Fibroblast of mammary gland (primary cell): ENCODE results near the gene DIAPH1.

ENCODE experiments used
- DNase-seq: peaks from one replicate; pipeline ENCODE4 v3.0.0-alpha.2; 2010; ENCODE audit warnings: low read depth
- H3K4me3 ChIP-seq: 2 replicates; pipeline ENCODE4 v1.5.1; 2011; ENCODE audit warnings: low read depth, mild to moderate bottlenecking, low read length, moderate library complexity; ENCODE audit not compliant: control insufficient read depth
- TF ChIP-seq, protein P1 (sequence below): conservative IDR thresholded peaks from 2 replicates; pipeline ENCODE4 v1.5.1; 2011; ENCODE audit warnings: low read depth, low read length, inconsistent platforms; ENCODE audit not compliant: control insufficient read depth, insufficient read depth

DIAPH1 gene

DNA sequence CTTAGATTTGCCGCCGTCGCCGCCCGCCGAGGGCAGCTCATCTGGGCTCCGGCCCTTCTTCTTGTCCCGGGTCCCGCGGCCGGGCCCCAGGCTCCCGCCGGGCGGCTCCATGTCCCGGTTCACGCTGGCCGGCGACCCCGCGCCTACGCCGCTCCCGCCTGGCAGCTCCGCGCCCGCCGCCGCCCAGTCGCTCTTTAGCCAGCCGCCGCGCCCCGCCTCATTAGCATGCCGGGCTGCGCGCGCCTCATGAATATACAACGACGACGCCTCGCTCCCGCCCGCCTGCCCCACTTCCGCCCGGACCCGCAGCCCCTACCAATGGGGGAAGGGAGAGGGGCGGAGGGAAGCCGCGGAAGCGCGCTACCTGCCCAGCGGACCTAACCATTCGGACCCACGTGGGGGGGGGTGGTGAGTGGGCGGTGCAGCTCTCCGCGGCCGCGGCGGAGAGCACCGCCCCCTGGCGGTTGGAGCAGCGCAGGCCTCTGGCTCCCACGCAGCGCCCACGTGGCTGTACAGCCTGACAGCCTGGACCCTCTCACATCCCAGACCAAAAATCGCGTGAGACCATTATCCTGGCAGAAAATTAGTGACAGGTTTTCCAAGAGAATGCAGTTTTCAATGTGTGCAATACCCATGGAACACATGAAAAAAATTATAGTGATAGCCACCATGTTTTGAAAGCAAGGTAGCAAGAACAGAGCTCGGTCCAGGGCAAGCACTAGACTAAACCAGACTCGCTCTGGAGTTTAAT lies at the start of gene DIAPH1:
Gene DIAPH1 (minus strand): TSS at position 197 of the 751 bp plus-strand sequence. CDS start 86 bp downstream, at position 111.
- DNase-seq = peak; percentile 93
- peak within 1 kb of the TSS; percentile 66 for H3K4me3 ChIP-seq
- TF ChIP-seq, protein P1, sequence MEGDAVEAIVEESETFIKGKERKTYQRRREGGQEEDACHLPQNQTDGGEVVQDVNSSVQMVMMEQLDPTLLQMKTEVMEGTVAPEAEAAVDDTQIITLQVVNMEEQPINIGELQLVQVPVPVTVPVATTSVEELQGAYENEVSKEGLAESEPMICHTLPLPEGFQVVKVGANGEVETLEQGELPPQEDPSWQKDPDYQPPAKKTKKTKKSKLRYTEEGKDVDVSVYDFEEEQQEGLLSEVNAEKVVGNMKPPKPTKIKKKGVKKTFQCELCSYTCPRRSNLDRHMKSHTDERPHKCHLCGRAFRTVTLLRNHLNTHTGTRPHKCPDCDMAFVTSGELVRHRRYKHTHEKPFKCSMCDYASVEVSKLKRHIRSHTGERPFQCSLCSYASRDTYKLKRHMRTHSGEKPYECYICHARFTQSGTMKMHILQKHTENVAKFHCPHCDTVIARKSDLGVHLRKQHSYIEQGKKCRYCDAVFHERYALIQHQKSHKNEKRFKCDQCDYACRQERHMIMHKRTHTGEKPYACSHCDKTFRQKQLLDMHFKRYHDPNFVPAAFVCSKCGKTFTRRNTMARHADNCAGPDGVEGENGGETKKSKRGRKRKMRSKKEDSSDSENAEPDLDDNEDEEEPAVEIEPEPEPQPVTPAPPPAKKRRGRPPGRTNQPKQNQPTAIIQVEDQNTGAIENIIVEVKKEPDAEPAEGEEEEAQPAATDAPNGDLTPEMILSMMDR = peak; percentile 78

DNA sequence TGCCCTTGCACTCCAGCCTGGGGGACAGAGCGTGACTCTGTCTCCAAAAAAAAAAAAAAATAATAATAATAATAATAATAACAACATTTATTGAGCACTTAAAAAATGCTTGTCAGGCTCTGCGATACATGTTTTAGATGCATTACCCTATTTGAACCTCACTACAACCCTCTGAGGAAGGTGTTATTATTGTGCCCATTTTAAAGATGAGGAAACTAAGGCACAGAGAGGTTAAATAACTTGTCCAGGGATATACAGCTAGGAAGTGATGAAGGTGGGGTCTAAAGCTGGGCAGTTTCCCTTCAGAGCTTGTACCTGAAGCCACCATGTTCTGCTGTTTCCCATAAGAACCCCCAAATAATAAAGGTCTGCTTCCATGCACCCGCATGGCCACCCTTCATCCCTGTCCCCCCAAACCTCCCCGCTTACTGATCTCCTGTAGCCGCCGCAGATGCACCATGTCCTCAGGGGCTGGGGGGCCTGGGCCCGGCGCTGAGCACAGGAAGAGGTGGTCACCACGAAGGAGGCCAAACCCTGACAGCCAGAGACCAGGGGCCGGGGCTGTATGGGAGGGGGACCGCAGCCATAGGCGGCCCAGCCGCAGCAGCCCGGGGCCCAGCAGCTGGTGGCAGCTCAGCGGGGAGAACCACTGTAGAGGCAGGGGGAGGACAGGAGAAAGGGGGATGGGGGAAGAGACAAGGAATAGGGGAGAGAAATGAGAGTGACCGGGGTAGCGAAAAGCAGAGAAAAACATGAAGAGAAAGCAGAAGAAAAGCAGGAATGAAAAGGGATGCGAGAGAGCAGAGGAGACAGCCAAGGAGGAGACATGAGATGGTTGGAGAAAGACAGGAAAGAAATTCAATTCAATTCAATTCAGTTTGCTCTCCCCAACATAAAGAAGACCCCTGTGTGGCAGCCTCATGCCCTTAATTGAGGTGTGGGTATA lies 47.5 kb upstream of the DIAPH1 start:
- DNase-seq = no peak
- no peak overlapping the region for H3K4me3 ChIP-seq
- TF ChIP-seq, protein P1 = no peak

DNA sequence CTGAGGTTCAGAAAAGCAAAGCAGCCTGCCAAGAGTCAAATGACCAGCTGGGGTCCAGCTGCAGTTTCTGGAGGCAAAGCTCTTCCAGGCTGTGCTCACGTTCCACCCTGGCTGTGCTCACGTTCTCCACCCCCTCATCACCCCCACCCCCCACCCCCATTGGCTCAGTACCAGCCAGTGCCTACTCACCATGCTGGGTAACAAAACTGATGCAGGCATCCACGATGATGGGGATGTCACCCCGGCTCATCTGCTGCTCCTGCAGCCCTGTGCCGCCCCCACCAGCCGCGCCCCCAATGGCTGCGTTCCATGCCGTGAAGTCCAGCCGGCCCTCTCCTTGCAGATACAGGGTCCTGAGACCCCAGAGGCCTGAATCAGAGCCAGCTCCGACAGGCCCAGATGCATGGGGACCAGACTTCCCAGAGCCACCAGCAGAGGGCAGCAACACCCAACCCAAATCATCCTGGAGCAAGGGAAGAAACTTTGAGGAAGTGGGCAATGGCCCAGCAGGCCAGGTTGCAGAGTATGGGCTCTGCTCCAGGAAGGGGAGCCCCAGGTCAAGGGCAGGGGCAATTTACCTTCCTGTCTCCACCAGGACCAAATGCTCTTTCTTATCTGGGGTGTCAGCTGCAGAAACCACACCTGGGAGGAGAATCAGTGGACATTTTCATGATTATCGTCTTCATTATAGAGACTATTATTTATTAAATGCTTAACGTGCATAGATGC lies 46.1 kb upstream of the DIAPH1 start:
- TF ChIP-seq, protein P1 = peak; percentile 90
- peak; percentile 69 for DNase-seq
- no peak overlapping the region for H3K4me3 ChIP-seq

DNA sequence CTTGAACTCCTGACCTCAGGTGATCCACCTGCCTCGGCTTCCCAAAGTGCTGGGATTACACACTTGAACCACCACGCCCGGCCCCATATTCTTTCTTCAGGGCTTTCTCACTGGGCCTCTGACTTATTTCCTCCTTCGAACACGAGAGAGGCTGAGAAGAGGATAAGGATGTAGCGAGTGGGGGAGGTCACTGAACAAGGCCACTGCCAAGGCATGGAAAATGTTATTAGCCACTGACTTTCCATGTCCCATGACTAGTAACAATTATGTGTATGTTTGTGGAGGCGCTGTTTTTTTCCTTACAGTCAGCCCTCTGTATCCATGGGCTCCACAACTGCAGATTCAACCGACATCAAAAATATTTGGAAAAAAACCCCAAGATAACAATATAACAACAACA lies 44.7 kb upstream of the DIAPH1 start:
- no peak for DNase-seq

DNA sequence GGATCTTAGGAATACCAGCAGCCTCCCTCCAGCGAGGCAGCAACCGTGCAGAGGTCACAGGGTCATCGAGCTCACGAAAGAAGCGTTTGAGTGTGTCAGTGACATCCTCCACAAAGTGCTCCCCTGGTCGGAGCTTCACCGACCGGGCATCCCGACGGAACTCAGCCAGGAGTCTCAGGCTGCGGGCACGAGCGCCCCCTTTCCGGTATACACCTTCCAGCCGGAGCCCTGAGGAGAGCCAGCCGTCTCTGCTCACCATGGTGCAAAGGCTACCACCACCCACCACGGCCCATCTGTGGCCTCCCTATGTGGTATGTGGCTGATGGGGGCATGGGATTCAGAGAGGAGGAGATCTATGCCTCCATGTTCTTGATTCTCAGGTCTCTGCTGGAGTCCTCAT lies 43.2 kb upstream of the DIAPH1 start:
- no peak for DNase-seq
- TF ChIP-seq, protein P1 = no peak
- H3K4me3 ChIP-seq = no peak overlapping the region

More for the DNA sequence above, 44.7 kb upstream of the DIAPH1 start:
- H3K4me3 ChIP-seq = no peak overlapping the region
- TF ChIP-seq, protein P1 = no peak

DNA sequence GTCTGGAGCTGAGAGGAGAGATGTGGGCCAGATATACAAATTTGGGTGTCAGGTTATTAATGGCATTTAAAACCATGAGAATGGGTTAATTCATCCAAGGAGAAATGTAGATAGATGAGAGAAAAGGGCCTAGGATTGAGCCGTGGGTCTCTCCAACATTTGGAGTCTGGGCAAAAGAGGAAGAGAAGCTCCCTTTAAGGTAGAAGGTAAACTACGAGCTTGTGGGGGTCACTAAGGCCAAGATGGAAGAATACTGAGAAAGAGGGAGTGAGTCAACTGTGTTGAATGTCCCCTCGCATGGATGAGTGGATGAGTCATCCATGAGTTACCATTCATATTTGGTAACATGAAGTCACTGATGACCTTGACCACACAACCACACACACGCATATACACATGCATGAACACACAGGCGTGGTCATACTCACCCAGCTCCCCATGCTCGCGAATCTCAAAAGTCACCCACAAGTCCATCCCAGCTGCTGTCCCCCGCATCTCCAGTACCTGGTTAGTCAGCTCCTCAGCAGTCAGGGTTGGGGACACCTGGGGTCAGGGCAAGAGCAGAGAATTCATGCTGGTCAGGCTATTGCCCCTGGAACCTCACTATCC lies 39.2 kb upstream of the DIAPH1 start:
- H3K4me3 ChIP-seq = no peak overlapping the region
- peak; percentile 98 for DNase-seq
- TF ChIP-seq, protein P1 = no peak
